ENCODE measurements around the gene SKIDA1. TPM values are rescaled to one million over a fixed set of nuclear protein-coding genes. Genes with fewer than 3 reads are reported as not detected.
A peak's percentile ranks its signal among the peaks of the same experiment; 100 is the strongest.

Gene SKIDA1
- total and polyA plus RNA-seq, 4 donors = 0.10 to 1.6 (median 0.80) TPM

- Histone ChIP-seq H3K4me1 (ENCODE audit: control insufficient read depth in 5 of 5, insufficient read depth in 5 of 5, low read length in 5 of 5) (peaks cover 0 to 65% (median 7%) of the 10 kb centered on the region in 5 donors), H3K27ac (ENCODE audit: low read depth in 1 of 2, low read length in 1 of 2) (peak overlapping the region; percentile 34 to 85), H3K9me3 (ENCODE audit: control insufficient read depth in 4 of 4, insufficient read depth in 3 of 4, low read length in 3 of 4) (no peaks in the 10 kb centered on the region), H3K9ac (ENCODE audit: insufficient read depth in 1 of 2, low read length in 2 of 2) (peak overlapping the region; percentile 48 to 92), H3K4me3 (peak overlapping the region; percentile 61), H3K36me3 (ENCODE audit: control insufficient read depth in 4 of 4, insufficient read depth in 4 of 4, low read length in 4 of 4) (peaks cover 0 to 3% (median 0%) of the 10 kb centered on the region in 4 donors), H3K27me3 (ENCODE audit: control insufficient read depth in 3 of 3, insufficient read depth in 3 of 3, low read length in 2 of 3) (no peaks in the 10 kb centered on the region)
- ATAC-seq (ENCODE audit: insufficient read depth, low FRiP score) (no peak), DNase-seq (peak in 2 of 3 donors; percentile 63 to 75)
- TF ChIP-seq, protein P1, sequence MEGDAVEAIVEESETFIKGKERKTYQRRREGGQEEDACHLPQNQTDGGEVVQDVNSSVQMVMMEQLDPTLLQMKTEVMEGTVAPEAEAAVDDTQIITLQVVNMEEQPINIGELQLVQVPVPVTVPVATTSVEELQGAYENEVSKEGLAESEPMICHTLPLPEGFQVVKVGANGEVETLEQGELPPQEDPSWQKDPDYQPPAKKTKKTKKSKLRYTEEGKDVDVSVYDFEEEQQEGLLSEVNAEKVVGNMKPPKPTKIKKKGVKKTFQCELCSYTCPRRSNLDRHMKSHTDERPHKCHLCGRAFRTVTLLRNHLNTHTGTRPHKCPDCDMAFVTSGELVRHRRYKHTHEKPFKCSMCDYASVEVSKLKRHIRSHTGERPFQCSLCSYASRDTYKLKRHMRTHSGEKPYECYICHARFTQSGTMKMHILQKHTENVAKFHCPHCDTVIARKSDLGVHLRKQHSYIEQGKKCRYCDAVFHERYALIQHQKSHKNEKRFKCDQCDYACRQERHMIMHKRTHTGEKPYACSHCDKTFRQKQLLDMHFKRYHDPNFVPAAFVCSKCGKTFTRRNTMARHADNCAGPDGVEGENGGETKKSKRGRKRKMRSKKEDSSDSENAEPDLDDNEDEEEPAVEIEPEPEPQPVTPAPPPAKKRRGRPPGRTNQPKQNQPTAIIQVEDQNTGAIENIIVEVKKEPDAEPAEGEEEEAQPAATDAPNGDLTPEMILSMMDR (IDR thresholded peaks at IDR 0.05; ENCODE audit: control extremely low read depth, extremely low read depth) = no peak
- 53 to 57% methylated on average over 15 of the region's 15 CpGs for WGBS, 2 donors
These were observed 9.9 kb downstream of the SKIDA1 start for GRCh38 chr10:21515361-21516241.

DNA sequence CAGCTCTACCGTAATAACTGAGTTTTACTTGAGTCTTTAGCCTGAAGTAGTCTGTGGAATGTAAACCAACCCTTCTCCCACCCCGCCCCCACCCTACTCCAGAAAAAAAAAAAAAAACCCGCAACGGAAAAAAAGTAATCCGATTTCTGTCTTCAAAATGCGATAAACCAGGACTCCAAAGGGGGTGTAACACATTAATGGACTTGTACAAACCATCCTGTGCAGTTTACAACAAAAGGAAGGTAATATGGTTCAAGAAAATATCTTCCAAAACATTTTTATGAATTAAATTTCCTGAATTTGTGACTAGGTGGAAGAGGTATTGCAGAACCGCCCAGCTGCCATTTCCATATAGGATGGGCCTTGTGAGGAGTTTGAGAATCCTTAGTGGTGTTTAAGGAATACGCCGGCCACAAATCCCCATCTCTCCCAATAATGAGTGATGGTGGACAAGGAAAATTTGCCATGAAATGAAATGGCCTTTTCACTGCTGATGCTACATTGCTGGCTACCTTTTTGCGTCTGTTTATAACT lies 10.6 kb downstream of the SKIDA1 start:
- peak overlapping the region in 1 of 2 donors; percentile 5 for H3K27ac ChIP-seq (ENCODE audit: low read depth in 1 of 2, low read length in 1 of 2)
- no peak overlapping the region for H3K4me3 ChIP-seq
- peaks cover 0 to 67% (median 5%) of the 10 kb centered on the region in 5 donors for H3K4me1 ChIP-seq (ENCODE audit: control insufficient read depth in 5 of 5, insufficient read depth in 5 of 5, low read length in 5 of 5)
- ATAC-seq (ENCODE audit: insufficient read depth, low FRiP score) = no peak
- no peaks in the 10 kb centered on the region for H3K27me3 ChIP-seq (ENCODE audit: control insufficient read depth in 3 of 3, insufficient read depth in 3 of 3, low read length in 2 of 3)
- no peaks in the 10 kb centered on the region for H3K9me3 ChIP-seq (ENCODE audit: control insufficient read depth in 4 of 4, insufficient read depth in 3 of 4, low read length in 3 of 4)
- TF ChIP-seq, protein P1 (IDR thresholded peaks at IDR 0.05; ENCODE audit: control extremely low read depth, extremely low read depth) = no peak
- peaks cover 0 to 3% (median 0%) of the 10 kb centered on the region in 4 donors for H3K36me3 ChIP-seq (ENCODE audit: control insufficient read depth in 4 of 4, insufficient read depth in 4 of 4, low read length in 4 of 4)
- DNase-seq = peak; percentile 57 to 83 (median 81)
- 58 to 79% methylated on average over 10 of the region's 10 CpGs for WGBS, 2 donors
- H3K9ac ChIP-seq (ENCODE audit: insufficient read depth in 1 of 2, low read length in 2 of 2) = peak overlapping the region; percentile 50 to 92

DNA sequence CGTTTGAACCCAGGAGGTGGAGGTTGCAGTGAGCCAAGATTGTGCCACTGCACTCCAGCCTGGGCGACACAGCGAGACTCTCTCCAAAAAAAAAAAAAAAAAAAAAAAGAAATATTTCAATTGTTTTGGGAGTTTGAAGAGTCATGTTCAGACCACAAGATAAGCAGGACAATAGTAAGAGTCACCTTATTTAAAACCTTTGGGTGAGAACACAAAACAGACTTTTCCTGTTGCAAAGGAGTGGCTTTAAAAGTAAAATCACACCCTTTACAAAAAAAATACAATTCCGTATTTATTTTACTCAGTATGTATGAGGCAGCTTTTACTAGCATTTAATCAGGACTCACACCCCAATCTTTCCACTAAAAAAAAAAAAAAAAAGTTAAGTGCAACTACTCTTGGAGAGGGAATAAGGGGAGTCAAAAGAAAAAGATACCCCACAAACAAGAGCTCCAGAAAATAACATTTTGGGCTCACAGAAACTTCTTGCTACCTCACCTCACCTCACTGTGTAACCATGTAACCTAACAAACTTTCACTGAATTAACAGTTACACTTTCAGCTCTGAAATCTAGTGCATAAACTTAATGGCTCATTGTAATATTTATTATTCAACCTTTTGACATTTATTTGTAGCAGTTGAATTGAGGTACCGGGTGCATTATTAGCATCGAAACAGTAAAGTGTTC lies 11.2 kb downstream of the SKIDA1 start:
- Histone ChIP-seq H3K27ac (ENCODE audit: low read depth in 1 of 2, low read length in 1 of 2) (no peak overlapping the region), H3K9me3 (ENCODE audit: control insufficient read depth in 4 of 4, insufficient read depth in 3 of 4, low read length in 3 of 4) (no peaks in the 10 kb centered on the region), H3K4me3 (no peak overlapping the region), H3K9ac (ENCODE audit: insufficient read depth in 1 of 2, low read length in 2 of 2) (peak overlapping the region; percentile 50 to 92), H3K4me1 (ENCODE audit: control insufficient read depth in 5 of 5, insufficient read depth in 5 of 5, low read length in 5 of 5) (peaks cover 0 to 67% (median 5%) of the 10 kb centered on the region in 5 donors), H3K27me3 (ENCODE audit: control insufficient read depth in 3 of 3, insufficient read depth in 3 of 3, low read length in 2 of 3) (no peaks in the 10 kb centered on the region), H3K36me3 (ENCODE audit: control insufficient read depth in 4 of 4, insufficient read depth in 4 of 4, low read length in 4 of 4) (peaks cover 0 to 3% (median 0%) of the 10 kb centered on the region in 4 donors)
- TF ChIP-seq, protein P1 (IDR thresholded peaks at IDR 0.05; ENCODE audit: control extremely low read depth, extremely low read depth) = no peak
- 64 to 67% methylated on average over 6 of the region's 6 CpGs for WGBS, 2 donors
- peak in 1 of 3 donors; percentile 38 for DNase-seq
- ATAC-seq (ENCODE audit: insufficient read depth, low FRiP score) = no peak

All from lung (tissue), 12 donors.